ENCODE measurements around the gene FLNB.

Gene FLNB

DNA sequence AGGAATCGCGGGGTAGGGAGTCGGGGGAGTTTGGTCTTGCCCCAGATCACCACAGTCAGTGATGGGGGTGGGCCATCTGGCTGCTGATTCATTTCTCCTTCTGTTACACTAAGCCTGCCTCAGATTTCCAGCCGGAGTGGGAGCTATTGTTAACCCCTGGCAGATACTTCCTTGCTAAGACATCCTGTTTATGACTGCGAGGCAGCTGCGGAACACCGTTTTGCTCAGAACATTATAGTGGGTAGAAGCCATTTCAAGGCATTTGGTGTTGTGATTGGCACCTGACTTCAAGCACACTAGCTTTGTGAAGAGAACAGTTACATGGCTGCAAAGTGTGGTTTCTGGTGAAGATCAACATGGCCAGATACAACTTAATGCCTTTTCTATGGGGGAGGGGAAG lies 73.8 kb downstream of the FLNB start:
- DNase-seq: peak; percentile 25

DNA sequence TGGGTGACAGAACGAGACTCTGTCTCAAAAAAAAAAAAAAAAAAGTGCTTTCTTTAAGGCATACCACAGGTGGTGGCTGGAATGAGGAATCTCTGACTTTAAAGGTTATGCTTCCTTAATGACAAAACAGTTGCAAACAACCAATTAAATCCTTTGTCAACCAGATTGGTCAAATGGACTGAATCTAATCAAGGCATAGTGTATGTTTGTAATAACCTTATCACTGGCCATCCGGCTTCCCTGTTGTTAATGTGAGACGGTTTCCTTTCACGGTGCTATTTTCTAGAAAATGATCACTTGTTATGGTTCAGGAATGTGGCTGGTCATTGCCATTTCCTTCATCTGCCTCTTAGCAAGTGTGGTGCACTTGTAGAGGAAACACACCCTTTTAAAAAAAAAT lies 75.9 kb downstream of the FLNB start:
- DNase-seq: no peak

DNA sequence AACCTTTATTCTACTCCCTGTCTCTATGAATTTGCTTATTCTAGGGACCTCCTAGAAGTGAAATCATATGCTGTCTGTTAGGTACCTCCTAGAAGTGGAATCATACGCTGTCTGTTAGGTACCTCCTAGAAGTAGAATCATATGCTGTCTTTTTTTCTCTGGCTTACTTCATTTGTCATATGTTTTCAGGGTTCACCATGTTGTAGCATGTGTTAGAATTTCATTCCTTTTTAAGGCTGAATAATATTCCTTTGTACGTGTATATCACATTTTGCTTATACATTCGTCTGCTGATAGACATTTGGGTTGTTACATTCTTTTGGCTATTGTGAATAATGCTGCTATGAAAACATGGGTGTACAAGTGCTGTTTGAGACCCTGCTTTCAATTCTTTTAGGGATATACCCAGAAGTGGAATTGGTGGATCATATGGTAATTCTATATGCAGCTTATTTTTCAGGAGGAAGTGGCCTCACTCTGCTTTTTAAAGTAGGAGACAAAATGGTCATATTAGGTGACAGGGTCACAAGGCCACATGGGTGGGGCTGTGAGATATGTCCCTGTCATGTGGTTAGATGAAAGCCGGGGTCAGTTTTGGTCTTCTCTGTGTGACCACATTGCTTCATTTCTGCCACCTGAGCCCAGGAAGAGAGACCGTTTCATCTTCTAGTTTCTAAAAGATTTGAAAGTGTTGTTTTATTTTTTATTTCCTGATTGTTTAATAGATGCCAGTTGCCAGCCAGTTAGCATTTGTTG lies 76.7 kb downstream of the FLNB start:
- no peak for DNase-seq

DNA sequence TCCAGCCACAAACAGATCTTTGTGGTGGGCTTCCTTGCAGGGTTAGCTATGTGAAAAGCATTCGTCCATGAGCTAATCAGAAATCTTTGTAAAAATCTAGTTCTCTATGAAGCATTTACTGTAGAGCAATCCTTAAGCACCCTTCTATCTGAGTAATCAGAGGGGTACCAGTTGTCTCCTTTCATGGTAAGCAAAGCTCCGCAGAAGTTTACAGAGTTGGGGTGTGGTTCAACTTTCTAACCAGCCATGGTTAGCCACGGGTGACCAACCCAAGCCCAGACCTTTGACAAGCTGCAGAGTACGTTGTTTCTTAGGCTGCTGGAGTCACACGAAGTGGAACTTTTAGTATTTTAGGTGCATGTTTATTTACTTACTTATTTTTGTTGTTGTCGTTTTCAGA lies 77.4 kb downstream of the FLNB start:
- no peak for DNase-seq

DNA sequence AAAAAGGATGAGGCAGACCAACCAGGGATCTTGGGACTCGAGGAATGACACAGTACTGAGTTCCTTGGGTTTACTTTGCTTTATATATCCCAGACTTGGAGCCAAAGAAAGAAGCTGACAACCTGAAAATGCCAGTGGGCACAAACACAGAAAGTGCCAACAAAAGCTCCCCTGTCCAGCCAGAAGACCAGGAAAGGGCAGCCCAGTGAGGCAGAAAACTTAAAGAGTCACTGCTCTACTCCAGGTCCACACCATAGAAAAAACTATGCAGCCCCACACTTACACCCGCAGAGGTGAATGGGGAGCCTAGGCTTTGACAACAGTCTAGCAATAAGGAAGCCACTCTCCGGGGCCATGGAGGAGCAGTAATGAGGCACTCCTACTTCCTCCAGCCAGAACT lies 80.3 kb downstream of the FLNB start:
- no peak for DNase-seq

DNA sequence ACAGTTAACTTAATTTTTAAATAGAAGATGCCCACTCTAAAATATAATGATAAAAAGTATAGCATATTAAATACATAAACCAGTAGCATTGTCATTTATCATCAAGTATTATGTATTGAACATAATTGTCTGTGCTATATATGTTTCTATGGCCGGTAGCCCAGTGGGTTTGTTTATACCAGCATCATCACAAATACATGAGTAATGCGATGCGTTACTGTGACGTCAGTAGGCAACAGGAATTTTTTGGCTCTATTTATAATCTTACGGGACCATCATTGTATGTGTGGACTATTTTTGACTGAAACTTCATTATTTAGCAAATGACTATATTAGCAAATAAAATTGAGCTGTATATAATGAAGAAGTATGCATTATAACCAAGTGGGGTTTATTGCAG lies 82.1 kb downstream of the FLNB start:
- no peak for DNase-seq

DNA sequence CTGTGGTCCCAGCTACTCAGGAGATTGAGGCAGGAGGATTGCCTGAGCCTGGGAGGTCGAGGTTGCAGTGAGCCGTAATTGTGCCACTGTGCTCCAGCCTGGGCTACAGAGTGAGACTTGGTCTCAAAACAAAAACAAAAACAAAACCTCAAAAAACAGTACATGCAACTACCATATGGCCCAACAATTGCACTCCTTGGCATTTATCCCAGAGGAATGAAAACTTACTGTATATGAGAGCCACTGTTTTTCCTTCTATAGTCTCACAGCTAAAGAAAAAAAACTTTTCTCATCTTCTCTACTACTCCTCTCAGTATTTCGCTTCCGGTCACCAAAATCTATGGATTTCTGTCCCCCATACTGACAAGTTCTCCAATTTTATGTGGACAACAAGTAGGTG lies 84.3 kb downstream of the FLNB start:
- DNase-seq: no peak

DNA sequence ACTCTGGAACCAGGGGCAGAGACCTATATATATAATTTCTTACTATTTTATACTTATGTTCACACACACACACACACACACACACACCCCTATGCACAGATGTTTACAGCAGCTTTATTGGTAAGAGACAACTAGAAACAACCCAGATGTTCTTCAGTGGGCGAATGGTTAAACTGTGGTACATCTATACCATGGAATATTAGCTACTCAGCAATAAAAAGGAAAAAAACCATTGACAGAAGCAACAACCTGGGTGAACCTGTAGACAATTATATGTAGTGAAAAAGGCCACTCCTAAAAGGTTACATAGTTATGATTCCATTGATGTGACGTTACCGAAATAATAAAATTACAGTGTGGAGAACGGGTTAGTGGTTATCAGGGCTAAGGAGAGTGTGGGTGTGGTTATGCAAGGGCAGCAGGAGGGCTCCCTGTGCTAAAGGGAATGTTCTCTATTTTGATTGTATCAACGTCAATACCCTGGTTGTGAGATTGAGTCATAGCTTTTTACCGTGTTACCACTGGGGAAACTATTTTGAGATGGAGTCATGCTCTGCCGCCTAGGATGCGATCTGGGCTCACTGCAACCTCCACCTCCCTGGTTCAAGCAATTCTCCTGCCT lies 85.5 kb downstream of the FLNB start:
- no peak for DNase-seq

DNA sequence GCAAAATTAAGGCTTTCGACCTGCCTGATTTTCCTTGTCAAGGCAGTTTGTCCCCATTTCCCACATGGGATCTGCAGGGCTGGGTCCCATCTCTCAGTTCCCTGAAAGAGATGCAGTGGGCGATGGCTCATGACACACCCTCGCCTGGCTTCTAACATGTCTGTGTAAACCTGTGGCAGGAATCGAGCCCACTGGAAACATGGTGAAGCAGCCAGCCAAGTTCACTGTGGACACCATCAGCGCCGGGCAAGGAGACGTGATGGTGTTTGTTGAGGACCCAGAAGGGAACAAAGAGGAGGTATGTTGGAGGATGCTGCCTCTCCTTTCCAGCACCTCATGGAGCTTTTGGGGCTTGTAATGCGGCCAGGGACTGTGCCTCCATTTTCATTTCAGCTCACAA lies 86.4 kb downstream of the FLNB start:
- DNase-seq: no peak

DNA sequence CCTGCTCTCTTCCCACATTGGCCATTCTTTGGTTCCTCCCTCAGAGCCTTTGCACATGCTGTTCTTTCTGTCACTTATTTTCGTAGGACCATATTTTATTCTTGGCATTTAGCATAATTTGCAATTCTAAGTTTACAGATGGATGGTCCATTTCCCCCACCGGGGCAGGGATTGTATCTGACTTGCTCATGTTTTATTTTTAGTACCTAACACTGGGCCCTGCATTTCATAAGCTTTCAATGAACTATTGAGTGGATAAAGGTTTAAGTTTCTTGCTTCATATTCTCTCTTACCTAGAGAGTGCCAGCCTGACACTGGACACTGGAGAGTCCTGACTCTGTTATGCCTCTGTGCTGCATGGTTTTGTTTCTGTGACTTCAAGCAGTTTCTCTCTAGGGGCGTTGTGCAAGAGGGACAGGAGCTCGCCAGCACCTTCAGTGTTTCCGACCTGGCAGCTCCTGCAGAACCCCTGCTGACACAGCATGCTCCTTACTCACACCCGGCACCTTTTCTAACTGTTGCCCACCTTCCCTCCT lies 87.4 kb downstream of the FLNB start:
- DNase-seq: no peak

DNA sequence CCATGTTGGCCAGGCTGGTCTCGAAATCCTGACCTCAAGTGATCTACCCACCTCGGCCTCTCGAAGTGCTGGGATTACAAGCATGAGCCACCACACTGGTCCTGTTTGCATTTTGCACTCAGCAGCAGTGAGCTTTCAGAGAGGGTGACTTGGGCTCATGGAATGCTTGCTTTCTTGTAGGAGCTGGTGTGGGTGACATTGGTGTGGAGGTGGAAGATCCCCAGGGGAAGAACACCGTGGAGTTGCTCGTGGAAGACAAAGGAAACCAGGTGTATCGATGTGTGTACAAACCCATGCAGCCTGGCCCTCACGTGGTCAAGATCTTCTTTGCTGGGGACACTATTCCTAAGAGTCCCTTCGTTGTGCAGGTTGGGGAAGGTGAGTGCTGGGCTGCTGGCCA lies 90.3 kb downstream of the FLNB start:
- DNase-seq: no peak

DNA sequence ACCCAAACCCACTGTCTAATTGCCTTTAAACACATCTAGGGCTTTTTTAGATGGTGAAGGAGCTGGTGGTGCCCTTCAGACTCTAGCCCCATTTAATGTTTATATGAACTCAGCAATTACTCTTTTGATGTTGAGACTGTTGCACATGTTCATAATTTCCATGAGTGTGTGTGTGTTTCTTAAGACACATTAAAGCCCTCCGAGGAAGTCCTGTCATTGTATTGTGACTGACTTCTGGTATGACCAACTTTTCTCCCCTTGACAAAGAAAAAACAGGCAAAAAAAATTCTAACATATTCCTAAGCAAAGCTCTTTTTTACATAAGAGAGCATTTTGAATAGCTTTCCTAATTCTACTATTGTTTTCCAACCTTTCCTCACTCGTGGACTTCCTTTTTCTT lies 91.6 kb downstream of the FLNB start:
- no peak for DNase-seq

DNA sequence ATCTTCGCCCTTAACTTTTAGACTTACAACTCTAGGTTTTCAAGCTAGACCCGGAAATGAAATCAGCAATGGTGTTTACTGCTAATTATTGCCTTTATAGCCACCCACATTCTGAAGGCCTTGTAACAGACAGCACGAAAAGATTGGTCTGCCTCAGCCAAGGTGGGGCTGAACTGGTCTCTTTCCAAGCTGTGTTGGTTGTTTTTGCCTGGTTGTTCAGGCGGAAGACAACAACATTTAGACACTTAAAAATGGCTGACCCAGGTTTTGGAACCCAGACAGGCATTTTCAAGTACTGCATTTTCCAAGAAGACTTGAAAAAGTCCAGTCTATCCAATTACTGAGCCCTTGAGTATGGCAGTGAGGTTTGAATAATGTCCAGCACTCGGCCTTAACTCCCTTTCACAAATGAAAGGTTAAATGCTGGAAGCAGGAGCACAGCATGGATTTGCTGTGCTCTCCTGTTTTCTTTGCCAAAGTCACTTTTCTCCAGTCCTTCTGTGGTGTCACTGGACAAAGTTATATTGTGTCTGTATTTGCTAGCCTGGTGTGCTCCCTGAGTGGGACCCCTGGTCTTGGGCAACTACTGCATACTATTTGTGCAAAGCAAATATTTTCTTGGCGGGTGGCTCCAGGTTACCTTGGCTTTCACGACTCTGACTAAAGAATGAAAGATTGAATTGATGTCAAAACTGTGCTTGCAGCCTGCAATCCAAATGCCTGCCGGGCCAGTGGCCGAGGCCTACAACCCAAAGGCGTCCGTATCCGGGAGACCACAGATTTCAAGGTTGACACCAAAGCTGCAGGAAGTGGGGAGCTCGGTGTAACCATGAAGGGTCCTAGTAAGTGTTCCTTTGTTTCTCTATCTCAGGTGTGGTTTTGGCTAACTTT lies 93.5 kb downstream of the FLNB start:
- no peak for DNase-seq

DNA sequence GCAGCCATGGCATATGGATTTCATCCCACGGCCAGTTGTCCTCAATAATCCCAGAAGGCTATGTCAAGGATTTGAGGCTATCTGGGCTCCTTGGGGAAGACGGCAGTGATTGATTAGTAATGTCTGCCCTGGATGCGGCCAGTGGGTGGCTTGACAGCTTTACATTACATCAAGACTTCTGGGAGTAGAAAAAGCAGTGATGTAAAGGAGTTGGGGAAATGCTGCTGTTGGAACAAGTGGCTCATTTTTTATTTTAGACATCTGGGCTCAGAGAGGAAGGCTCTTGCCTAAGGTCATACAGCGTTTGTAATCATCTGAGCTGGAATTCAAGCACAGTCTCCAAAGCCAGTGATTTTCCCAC lies 94.1 kb downstream of the FLNB start:
- no peak for DNase-seq

DNA sequence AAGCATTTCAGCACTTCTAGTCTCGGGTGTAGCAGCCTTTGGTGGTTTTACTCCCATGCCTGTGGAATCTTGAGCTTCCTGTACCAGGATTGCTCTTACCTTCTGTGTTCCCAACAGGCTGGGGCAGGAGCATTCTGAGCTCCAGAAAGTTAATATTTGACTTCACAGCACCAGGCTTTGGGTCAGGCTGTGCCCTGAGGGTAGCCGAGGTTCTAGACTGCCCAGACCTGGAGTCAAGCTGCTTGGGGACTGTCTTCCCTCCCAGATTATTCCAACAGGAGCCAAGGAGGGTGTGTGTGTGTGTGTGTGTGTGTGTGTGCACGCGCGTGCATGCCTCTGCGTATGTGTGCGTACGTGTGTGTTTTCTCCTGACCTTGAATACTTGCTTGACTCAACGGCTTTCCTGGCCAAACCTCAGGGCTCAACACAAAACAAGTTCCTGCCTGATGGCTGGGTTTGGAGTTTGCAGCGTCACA lies 94.8 kb downstream of the FLNB start:
- no peak for DNase-seq

DNA sequence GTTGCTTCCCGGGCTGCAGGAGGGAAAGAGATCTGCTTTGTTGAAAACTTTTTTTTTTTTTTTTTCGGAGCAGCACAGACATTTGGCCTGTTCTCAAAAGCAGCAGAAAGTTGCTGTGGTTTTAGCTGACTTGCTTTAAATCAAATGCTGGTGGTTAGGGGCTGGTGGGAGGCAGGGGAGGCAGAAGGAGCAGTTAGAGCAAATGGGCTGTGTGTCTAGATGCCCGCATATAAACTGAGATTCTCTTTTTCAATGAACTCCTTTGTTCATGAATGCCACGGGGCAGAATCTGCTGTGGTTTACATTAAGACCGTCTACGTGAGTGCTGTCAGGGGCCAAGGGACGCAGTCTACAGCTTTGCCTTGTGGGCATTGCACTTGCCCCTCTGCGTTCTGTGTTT lies 95.9 kb downstream of the FLNB start:
- no peak for DNase-seq

DNA sequence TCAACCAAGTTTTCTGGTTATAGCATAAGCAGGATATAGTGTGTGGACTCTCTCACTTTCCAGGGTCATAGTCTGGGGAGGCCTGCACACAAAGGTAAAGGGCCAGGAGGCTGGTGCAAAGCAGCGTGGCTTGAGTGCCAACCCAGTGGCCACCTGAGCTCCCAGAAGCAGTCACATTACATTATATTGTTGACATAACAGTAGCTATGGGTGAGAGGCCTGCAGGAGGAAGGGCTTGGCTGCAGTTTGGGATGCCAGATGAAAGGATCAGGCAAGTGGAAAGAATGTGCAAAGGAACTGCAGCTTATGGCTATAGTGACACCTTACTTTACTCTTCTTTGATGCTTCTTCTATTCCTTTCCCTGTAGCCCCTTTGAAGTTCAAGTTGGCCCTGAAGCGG lies 96.5 kb downstream of the FLNB start:
- no peak for DNase-seq

DNA sequence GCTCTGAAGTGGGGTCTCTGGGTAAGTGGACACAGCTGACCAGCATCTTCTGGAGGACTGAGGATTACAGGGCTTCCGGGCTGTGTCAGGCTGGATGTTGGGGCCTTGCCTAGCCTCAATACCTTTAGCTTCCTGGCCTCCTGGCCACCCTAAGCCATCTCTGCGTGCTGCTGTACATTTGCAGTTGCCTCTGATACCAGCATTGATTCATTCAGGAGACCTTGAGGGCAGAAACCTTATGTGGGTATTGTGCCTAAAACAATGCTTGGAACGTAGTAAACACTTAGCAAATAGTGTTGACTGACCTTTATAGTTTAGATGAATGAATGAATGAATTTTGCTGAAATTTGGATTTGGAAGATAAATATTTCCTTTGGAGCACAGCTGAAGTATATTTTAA lies 97.0 kb downstream of the FLNB start:
- no peak for DNase-seq

DNA sequence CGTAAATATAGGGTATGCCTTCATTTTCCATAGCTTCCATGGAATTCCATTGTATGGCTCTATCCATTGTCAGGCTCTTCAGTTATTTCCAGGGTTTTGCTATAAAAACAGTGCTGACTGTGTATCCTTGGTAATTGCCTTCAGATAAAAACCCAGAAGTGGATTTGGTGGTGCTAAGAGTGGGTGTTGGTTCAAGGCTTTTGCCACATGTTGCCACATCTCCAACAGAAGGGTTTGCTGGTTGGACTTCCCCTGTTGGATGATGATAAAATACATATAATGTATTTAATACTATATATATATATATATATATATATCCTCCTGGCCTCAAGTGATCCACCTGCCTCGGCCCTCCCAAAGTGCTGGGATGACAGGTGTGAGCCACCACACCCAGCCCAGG lies 97.8 kb downstream of the FLNB start:
- DNase-seq: no peak

DNA sequence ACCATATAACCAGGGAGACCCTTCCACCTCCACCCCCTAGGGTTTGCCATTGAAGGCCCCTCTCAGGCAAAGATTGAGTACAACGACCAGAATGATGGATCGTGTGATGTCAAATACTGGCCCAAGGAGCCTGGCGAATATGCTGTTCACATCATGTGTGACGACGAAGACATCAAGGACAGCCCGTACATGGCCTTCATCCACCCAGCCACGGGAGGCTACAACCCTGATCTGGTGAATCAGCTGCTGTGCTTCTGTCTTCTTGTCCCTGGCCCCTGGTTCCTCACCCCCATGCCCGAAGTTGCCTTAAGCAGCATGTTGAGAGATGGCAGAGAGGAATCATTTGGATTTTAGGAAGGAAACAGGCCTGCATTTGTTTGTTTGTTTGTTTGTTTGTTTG lies 98.4 kb downstream of the FLNB start:
- no peak for DNase-seq

DNA sequence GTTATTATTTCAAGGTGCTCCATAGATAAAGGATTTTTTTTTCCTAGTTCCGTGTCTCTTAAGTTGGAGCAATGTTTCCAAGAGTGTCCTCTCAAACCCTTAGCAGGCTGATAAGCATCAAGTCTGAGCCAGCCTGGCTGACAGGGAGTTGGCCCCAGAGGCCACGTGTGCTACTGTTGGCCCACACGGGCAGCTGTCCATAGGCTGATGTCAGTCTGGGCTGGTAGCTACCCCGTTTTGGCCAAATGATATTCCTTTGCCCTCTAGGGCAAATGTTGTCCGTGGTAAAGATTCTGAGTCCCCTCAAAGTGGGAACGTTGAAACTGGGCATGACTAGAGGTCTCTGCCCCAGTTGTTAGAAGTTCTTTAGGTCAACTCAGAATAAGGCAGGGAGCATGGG lies 99.4 kb downstream of the FLNB start:
- DNase-seq: no peak

DNA sequence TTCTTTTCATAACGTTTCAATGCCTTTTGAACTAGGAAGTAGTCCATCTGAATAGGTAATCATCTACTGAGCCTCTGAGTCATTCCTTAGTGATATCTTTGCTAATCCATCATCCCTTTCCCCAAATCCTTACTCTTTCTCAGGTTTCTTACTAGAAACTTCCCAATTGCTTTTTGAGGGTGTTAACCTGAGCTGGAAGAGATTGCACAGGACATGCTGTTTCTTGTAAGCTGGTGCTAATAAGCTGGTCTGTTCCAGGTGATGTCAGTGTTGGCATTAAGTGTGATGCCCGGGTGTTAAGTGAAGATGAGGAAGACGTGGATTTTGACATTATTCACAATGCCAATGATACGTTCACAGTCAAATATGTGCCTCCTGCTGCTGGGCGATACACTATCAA lies 101.5 kb downstream of the FLNB start:
- no peak for DNase-seq

DNA sequence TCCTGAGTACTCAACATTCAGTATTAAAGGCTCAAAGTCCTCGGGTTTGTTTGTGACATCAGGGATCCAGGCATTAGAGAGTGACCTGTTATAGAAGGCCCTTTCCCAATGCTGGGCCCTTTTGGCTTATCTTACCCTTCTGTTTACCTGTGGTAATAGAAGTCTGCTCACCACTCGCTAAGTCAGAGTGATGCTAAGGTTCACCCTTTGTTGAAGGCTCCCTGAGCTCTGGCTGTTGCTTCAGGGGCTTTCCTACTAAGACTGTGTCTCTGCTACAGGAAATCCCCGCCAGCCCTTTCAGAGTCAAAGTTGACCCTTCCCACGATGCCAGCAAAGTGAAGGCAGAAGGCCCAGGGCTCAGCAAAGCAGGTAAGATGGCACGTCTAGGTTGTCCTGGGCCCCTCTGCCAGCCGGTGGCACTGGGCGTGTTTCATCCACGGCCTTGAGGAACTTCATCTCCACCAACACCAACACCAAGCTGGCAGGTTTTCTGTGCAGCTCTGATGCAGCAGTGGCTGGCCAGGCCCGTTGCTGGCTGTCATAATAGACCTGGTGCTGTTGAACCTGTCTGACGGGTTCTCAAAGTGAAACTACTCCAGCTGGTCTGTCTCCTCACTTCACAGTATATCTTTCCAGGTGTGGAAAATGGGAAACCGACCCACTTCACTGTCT lies 103.4 kb downstream of the FLNB start:
- no peak for DNase-seq

Data from stimulated activated CD4-positive, alpha-beta T cell treated with anti-CD3 and anti-CD28 coated beads, Interleukin-15, amount 100 ng/mL, for 24 hours (primary cell).